Measurements from ENCODE around the gene TBC1D12.

DNA sequence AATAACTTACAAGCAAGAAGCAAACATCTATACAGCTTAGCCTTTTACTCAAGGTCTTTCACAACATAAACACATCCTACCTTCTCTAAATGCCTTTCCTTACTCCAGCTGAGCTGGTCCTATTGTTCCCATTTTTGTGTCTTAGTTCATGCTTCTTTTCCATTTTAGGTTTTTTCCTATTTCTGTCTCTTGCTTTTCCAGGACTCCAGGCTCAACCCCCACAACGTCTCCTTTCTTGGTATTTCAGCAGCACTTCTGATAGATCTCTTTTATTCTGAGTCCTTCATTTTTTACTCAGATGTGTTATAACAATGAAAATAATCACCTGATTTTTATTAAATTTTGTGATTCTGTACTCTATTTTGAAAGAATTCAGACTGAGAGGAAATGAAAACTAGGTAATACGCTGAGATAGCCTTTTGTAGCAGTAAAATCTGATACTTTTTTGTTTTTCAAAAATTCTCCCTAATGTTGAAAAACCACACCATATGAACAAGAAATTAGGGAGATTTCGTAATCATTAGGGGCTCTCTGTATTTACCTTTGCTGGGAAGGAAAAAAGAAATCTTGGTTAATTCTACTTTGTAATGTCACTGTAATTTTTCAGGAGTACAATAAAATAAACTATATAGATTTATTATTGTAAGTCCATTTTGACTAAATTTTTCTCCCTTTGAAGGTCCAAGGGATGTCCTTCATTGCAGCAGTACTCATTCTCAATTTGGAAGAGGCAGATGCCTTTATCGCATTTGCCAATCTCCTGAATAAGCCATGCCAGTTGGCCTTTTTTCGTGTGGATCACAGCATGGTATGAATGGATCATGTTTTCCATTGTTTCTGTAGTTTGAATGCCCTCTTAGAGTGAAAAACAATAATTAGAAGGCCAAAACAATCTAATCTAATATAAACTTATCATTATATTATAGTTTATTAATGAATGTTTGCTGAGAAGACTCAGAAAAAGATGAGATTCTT is 119.2 kb downstream of the TBC1D12 start:
- TF ChIP-seq, protein P1, sequence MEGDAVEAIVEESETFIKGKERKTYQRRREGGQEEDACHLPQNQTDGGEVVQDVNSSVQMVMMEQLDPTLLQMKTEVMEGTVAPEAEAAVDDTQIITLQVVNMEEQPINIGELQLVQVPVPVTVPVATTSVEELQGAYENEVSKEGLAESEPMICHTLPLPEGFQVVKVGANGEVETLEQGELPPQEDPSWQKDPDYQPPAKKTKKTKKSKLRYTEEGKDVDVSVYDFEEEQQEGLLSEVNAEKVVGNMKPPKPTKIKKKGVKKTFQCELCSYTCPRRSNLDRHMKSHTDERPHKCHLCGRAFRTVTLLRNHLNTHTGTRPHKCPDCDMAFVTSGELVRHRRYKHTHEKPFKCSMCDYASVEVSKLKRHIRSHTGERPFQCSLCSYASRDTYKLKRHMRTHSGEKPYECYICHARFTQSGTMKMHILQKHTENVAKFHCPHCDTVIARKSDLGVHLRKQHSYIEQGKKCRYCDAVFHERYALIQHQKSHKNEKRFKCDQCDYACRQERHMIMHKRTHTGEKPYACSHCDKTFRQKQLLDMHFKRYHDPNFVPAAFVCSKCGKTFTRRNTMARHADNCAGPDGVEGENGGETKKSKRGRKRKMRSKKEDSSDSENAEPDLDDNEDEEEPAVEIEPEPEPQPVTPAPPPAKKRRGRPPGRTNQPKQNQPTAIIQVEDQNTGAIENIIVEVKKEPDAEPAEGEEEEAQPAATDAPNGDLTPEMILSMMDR (IDR thresholded peaks at IDR 0.05), result no peak
- no peak for TF ChIP-seq POLR2A (IDR thresholded peaks at IDR 0.05)

Measured in vagina (tissue), 2 donors.